HG02798 (cell line): ENCODE data around the gene ZC2HC1B.
"Not testable (repeated sequence)": the region's sequence is repeated elsewhere in the genome, so short reads cannot be mapped to it uniquely, and the experiment has no call there.

ENCODE experiments used
- ATAC-seq: cut with Tn5 transposase; IDR thresholded peaks from one replicate; pipeline ENCODE4 v1.9.1; 2021; ENCODE audit warnings: mild to moderate bottlenecking; ENCODE audit not compliant: unreplicated experiment, poor library complexity

ZC2HC1B gene

GRCh38 chr6:143917026-143917425, 52.8 kb downstream of the ZC2HC1B start:
- not testable (repeated sequence) for ATAC-seq

DNA sequence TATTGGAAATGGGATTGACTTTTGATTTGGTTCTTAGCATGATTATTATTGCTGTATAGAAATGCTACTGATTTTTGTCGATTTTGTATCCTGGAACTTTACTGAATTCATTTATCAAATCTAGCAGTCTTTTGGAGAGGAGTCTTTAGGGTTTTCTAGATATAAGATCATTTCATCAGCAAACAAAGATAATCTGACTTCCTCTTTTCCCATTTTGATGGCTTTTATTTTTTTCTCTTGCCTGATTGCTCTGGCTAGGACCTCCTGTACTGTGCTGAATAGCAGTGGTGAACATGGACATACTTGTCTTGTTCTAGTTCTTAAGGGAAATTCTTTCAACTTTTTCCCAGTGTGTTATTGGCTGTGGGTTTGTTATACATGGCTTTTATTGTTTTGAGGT, 64.6 kb downstream of the ZC2HC1B start:
- ATAC-seq, result no peak

GRCh38 chr6:143929975-143930374, 65.7 kb downstream of the ZC2HC1B start:
- ATAC-seq, result no peak

- ATAC-seq, result no peak
Measured at GRCh38 chr6:143934331-143934730, 70.1 kb downstream of the ZC2HC1B start.

- no peak for ATAC-seq
Measured at GRCh38 chr6:143934867-143935266, 70.6 kb downstream of the ZC2HC1B start.

DNA sequence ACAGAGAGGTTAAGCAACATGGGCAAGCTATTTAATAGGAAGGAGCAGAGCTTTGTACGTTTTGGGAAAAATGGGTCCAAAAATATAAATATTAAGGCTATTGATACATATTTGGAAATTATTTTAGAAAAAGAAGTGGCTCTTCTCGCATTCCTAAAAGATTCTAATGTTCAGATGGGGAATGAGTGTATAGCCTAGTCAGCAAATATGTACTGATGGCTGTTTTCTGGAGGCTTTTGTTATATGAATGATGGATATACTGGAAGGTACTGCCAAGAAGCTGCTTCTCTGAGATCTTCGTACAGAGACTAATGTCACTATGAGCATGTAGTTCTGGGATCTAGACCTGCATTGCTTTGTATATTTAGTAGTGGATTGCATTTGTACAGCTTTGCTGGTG, 72.1 kb downstream of the ZC2HC1B start:
- no peak for ATAC-seq

- ATAC-seq, result no peak
Measured at GRCh38 chr6:143936778-143937667, 72.7 kb downstream of the ZC2HC1B start.

GRCh38 chr6:143937668-143937970, 73.3 kb downstream of the ZC2HC1B start:
- no peak for ATAC-seq

DNA sequence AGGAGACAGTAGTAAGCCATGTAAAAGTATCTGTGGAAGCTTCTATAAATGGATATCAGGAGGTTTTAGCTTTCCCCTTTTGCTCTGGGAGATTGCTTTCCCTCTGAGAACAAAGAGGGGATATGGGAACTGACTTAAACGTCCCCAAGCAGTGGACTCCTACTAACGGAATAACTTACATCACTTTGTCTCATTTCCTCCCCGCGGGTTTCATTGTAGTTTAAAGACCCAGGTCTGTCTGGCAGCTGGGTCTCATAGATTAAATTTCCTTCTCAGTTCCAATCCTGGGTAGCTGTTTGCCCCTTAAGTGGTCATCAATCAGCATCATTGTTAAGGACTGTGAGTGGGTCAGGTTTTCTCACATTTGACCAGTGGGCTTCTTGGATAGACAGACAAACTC, 75.1 kb downstream of the ZC2HC1B start:
- no peak for ATAC-seq

DNA sequence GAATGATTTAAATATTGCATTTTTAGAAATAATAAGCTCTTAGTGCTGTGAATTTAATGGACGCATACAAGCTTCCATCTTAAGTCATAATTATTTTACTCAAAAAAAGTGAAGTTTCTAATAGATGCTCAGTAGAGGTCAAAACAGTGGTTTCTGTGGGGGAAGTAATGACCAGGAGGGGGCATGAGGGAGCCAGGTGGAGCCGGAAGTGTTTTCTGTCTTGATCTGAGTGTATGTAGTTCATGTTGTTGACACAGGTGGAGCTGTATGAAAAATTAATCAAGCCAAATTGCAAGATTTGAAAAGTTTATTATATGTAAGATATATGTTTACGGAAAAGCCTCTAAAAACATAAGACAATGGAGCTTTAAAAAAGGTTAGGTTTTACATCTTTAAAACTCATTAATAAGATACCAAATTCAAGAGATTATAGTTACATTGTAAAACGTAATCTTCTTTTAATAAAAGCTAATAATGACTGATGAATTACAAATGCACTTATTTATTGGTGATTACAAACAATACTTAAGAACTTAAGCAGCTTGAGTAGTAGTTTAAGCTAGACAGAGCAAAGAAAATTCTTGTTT, 75.8 kb downstream of the ZC2HC1B start:
- ATAC-seq, result peak; percentile 99

GRCh38 chr6:143941852-143942627, 77.8 kb downstream of the ZC2HC1B start:
- peak; percentile 58 for ATAC-seq

DNA sequence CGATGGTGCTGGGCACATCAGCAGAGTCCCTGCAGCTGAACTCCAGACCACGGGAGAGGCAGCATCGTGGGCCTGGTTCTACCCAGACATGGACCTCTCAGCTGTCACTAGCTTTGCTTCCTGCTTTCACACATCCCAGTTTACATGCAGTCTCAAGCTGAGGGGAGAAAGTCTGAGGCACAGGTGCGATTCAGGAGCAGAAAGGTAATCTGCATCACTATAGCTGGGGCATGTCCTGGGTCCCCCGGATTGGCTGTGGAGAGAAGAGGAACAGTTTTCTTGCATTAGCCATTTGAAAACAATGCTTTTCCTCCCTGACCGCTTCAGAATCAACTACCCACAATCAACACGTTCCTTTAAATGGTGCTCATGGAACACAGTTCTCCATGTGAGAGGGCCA, 83.9 kb downstream of the ZC2HC1B start:
- ATAC-seq, result no peak

GRCh38 chr6:143949535-143949934, 85.3 kb downstream of the ZC2HC1B start:
- ATAC-seq, result no peak

GRCh38 chr6:143949962-143950361, 85.7 kb downstream of the ZC2HC1B start:
- no peak for ATAC-seq

DNA sequence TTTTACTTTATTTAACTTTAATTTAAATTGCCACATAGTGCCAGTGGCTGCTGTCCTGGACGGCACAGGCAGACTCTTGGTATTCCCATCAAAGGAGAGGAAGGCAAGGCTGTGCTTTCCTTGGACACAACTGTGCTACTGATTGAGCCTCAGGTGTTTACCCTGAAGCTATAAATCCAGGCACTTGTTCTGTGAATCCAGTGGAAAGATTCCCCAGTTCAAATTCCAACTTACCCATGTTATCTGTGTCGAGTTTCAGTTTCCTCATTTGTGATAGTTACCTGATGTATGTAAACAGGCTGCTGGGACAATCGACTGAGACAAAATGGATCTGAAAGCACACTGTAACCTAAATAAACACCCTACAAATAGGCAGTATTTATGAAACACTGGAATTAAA, 86.6 kb downstream of the ZC2HC1B start:
- no peak for ATAC-seq

GRCh38 chr6:143952060-143952778, 87.9 kb downstream of the ZC2HC1B start:
- ATAC-seq, result no peak

- no peak for ATAC-seq
Measured at GRCh38 chr6:143952947-143953701, 88.8 kb downstream of the ZC2HC1B start.

DNA sequence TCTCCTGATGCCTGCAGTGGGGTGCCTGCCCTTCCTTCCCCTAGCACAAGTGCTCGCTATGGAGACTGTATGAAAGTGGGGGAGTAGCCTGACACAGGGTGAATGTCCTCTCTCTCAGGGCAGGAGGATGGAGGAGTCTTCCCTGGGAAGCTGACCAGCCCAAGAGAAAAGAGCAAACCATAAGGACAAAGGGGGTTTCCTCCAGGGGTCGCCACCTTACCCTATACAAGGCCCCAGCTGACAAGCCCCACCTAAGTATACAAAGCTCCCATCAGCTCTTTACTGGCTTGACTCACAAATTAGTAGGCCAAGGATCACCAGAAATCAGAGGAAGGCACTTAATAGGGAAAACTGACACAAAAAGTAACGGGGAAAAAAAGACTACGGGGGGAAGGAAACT, 89.6 kb downstream of the ZC2HC1B start:
- ATAC-seq, result no peak

DNA sequence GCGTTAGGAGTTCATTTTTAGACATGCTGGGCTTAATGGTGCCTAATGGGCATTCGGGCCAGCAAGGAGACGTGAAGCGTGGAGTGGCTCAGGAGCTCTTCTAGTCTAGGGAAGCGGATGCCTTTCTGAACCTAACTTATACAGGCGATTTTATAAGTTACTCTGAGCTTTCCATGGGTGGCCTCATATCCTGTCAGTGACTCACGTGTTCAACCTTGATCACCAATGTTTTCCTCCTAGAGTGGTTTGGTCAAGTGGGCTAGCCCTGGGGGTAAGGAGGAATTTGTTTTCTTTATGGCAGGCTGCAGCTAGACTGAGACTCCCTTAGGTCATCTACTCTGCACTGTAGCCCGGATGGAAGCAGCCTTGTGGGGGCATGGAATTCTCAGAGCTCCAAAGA, 91.7 kb downstream of the ZC2HC1B start:
- ATAC-seq, result no peak

GRCh38 chr6:143957679-143958274, 93.5 kb downstream of the ZC2HC1B start:
- ATAC-seq, result no peak
